NCI-H1417 (cell line): ENCODE measurements around the gene SPOP.
"Not testable (repeated sequence)": the region's sequence is repeated elsewhere in the genome, so short reads cannot be mapped to it uniquely, and the experiment has no call there.

Experiments
- DNase-seq, 3 experiments: peaks; one replicate each; lab custom pipeline; 2025; lab: John Stamatoyannopoulos, UW

SPOP gene

DNA sequence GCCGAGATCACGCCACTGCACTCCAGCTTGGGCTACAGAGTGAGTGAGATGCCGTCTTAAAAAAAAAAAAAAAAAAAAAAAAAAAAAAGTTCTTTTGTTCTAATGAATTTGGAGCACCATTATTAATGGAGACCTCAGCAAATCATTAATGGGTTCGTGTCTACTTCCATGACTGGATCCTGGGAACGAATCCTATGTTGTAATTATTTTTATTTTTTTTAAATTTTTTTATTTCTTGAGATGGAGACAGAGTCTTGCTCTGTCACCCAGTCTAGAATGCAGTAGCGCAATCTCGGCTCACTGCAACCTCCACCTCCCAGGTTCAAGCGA, 30.7 kb downstream of the SPOP start:
- DNase-seq: no peak

DNA sequence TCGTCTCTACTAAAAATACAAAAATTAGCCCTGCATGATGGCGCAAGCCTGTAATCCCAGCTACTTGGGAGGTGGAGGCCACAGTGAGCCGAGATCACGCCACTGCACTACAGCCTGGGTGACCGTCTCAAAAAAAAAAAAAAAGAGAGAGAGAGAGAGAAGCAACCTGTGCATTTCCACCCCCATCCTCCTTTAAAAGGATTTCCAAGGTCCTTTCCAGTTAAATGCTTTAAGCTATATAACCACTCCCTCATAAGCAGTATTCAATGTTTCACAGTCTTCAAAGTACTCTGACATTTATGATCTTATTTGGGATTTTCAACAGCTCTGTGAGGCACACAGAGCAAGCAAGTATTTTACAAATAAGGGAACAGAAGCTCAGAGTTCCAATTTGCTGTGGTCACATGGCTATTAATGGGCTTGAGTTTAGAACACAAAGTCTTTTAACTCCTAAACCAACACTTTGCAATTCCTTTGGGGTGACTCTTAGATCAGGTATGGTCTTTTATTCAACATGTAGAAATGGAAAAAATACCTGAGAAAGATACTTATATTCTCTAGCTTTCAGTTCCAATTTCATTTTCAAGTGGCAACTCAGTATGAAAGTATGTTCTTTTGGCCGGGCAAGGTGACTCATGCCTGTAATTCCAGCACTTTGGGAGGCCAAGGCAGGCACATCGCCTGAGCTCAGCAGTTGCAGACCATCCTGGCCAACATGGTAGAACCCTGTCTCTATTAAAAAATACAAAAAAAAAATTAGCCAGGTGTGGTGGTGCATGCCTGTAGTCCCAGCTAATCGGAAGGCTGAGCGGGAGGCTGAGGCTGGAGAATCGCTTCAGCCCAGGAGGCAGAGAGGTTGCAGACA, 31.3 kb downstream of the SPOP start:
- DNase-seq: no peak

DNA sequence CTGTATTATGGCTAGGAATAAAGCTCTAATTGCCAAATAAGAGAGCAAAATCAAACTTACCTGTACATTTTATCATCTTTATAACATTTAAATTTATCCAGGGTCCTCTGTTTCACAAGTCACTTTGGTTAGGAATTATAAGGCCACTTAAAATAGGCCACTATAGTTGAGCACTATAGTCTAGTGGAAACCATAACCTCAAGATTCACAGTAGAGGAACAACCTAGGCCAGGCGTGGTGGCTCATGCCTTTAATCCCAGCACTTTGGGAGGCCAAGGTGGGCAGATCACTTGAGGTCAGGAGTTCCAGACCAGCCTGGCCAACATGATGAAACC, 31.9 kb downstream of the SPOP start:
- not testable (repeated sequence) for DNase-seq

DNA sequence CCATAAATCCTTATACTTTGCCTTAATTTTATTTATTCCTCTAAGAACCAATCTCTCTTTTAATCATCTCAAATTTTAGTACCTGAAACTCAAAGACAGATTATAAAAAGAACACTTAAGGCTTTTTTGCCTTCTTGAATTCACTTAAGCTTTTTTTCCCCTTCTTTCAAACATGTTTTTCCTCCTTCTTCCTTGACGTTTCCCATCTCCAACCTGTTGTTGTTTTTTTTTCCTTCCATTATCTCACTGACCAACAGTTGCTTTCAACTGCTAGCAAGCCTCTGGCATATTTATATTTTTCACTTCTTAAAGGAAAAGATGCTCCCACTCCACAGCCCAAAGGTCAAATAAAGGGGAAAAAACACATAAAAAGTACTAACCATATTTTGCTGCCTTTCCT, 32.2 kb downstream of the SPOP start:
- no peak for DNase-seq

DNA sequence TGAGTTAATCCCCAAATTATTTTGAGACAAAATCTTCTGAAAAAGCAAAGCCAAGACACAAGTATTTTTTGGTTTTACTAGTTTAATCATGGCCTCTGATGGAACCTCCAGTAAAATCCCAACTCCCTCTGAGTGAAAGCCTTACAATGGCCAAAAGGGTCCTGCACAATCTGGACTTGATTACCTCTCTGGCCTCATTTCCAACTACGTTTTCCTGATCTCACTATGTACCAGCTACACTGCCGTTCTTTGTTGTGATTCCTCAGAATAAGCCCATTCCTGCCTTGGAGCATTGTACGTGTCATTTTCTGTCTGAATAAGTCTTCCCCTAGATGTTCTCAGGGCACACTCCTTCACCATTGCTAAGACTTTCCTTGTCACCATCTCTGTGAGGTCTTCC, 37.3 kb downstream of the SPOP start:
- no peak for DNase-seq

DNA sequence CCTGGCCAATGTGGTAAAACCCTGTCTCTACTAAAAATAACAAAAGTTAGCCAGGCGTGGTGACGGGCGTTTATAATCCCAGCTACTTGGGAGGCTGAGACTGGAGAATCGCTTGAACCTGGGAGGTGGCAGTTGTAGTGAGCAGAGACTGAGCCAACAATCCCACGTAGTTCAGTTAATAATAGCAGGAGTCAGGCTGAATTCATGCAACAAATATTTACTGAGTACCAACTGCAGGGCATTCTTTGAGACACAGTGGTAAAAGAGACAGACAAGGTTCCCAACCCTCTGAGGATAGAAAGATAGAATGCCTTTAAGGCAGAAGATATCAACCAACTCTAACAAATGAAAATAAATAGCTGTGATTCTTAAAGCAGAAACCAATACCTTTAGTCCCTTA, 39.1 kb downstream of the SPOP start:
- no peak for DNase-seq

DNA sequence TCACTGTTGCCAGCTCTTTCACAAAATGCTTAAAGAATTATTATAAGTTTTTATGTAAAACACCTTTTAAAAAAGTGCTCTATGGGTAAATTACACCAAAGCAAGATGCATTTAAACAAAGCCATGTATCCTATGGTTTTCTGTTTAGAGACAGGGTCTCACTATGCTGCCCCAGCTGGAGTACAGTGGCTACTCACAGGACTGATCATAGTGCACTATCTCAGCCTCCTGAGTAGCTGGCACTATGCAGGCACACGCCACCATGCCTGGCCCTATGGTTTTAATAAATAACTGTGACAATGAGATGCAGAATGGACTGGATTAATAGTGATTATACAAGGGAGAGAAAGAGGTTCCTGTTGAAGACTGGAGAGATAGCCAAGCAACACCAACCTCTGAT, 40.2 kb downstream of the SPOP start:
- DNase-seq: no peak

DNA sequence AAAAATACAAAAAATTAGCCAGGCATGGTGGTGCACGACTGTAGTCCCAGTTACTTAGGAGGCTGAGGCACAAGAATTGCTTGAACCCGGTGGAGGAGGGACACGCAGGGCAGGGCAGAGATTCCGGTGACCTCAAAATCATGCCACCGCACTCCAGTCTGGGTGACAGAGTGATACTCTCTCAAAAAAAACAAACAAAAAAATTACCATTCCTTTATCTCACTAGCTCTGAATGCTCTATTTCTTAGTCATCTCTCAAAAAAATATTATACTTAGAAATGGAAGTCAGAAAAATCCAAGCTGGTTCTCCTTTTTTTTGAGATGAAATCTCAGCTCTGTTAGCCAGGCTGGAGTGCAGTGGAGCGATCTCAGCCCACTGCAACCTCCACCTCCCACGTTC, 40.8 kb downstream of the SPOP start:
- no peak for DNase-seq

DNA sequence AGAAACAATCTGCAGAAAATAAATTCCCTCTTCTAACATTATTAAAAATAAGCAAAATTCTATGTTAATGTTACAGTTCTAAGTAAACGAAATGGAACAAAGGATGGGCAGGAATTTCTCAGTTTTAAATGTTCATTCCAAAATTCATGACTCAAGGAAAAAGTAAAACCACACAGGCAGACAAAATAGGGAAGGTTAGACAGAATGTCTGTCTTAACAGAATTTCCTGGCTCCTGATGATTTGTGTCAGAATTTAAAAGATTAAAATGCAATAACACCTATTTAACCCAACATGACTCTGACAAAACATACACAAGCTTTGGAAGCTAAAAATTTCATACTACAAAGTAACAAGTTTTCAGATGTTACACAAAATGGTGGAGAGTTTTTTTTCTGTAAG, 42.8 kb downstream of the SPOP start:
- no peak for DNase-seq

DNA sequence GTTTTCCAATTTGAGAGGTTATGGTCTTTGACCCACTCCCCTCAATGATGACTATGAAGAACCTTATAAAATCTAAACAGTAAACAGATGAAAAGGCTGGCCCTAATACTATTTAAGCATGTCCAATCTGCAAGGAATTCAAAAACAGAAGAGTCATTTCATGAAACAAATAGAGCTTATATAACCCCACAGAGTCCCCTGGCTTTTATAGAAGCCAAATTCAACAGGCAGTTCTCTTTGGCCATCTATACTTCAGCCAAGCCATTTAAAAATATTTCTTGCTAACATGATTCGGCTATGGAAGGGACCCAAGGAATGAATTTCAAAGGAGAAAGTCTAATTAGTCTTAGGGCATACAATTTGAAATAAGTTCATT, 43.4 kb downstream of the SPOP start:
- no peak for DNase-seq

DNA sequence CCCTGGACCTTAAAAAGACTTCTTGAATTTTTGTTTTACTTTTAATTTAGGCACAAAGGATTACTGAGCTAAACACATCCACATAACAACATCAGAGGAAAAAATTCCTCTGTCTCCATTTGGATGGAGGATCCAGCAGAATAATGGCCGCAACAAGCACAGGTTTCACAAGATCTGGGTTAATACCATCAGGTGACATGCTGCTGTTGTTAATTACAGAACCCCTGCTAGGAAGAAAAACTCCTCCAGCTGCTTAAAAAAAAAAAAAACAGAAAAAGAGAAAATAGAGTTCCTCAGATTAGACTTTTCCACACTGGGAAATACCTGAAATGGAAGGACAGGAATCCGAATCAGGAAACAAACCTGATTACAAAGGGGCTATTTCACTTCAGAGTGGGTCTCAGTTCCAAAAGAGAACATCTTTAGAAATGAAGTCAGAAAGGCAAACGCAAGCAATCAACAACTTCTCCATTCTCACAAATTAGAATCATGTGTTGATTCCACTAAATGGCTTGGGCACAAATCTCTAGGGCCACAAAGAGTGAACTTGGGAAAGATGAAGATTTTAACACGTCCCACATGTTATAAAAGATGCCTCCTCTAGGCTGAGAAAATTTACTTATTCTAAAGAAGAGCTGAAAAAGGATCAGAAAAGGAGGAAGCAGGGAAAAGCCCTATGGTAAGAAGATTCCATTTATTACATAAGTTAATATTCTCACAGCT, 44.0 kb downstream of the SPOP start:
- peak in 1 of 3 experiments; percentile 13 for DNase-seq

DNA sequence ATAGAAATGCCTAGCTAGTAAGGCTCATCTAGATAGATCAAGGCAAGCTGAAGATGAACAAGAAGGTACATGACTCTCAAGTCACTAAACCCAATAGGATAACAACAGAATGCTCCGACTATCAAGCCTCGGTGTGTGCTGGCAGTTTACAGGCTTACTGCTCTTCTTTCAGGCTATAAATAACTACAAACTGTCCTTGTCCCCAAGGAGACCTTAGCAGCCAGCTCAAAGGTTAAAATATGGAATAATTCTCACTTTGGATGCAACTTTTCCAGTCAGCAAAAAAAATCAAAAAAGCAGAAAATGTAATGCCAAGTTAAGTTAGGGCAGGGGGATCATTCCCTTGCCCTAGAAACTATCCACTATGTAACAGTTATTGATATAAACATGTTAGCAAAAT, 44.6 kb downstream of the SPOP start:
- no peak for DNase-seq

DNA sequence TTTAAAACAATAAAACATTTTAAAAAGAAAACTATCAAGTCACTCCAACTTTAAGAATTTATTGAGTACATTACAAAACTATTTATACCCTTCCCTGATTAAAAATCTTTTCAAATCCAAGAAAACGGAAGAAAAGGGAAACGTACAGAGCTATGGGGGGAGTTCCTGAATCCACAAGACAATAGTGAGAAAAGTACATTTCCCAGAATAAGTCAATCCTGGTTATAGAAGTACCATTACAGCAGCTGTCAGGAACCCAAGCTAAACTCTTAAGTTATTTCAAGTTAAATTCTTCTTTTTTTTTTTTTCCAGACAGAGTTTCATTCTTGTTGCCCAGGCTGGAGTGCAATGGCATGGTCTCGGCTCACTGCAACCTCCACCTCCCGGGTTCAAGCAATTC, 45.7 kb downstream of the SPOP start:
- no peak for DNase-seq

DNA sequence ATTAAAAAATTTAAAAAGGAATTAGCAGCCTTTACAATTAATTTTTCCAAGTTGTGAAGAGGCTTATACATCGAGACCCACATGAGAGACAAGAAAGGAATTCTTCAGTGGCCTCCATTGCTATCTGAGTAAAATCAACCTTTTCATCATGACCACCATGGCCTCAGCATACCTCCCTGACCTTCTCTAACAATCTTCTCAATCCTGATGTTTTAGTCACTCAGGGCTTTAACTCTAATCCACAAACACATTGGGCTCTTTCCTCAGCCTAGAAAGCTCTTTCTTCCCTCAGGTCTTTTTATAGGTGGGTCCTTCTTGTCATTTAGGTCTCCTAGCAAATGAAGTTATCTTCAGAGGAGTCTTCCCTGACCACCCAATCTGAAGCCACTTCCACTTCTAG, 46.4 kb downstream of the SPOP start:
- no peak for DNase-seq

DNA sequence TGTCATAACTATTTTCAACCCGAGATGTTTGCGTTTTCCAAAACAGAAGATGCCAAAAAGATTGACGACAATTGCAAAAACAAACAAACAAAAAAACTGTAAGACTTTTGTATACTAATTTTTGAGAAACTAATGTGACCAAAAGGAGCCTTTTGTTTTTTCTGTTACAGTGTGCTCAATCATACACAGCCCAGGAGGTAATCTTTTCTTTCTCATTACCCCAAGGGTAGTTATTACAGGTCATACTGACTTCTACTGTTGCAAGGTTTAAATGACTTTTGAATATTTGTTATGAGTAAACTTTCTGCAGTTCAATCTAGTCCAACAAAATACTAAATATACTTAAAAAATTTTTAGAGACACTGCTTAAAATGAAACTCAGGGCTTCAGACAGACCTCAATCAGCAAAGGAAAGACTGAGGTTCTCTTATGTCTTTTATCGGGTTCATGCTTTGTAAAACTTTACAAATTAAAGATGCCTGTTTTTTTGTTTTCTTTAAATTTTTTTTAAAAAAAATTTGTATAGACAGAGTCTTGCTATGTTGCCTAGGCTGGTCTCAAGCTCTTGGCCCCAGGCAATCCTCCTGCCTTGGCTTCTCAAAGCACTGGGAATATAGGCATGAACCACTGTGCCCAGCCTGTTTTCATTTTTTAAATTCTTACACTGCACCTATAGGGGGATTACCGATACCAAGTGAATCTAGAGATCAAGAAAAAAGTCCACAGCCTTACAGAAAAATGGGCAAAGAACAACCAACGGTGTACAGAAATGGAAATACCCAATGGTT, 47.6 kb downstream of the SPOP start:
- no peak for DNase-seq

DNA sequence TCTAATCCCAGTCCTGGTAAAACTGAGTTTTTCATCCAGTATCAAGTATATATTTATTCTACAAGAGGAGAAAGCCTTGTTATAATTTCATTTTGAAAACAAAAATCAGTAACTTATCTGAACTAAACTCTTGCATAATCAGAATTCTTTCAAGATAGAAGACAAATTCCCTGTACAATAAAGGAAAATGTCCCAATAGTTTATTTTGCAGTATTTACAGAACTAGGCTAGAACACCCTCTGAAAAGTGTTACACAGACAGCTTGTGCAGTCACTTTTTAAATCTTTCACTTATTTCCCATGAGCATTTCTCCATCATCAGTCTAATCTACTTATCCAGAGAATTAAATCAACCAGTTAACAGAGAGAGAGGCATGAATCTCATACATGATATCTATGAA, 48.5 kb downstream of the SPOP start:
- DNase-seq: no peak

DNA sequence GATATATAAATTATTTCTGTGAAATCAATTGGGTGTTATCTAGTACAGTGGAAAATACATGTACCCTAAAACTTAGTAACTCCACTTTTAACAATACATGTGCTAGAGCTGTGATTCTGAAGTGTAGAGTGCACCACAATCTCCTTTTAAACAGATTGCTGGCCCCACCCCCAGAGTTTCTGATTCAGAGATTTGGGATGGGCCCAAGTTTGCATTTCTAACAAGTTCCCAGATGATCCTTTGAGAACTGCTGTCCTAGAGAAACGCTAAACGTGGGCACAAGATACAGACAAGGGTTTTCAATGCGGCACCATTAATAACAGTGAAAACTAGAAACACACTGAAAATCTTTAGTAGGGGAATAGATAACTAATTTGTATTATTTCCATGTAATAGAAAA, 53.0 kb downstream of the SPOP start:
- DNase-seq: no peak

DNA sequence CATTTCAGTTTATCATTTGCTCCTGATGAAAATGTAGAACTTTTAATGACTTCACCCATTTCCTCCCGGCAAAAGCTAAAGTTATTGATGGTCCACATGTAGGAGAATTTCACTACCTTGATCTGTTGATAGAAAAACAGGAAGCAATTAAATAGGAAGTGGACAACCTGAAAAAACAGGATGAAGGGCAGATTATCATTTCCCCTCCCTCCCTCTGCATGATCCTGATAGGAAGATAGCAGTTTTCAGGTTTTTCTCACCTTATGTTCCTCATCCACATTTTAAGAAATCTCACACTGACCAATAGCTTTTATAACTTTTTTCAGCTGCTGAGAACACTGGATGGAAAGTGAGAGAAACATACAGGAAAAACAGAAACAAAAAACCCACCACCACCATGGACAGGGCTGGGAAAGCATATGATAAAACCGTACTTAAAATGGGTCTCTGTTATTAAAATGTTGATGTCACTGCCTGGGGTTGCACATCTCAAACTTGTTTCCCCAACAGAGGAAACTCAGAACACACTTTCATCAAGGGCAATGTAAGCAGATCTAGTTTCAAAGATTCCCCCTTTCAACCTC, 55.9 kb downstream of the SPOP start:
- no peak for DNase-seq

DNA sequence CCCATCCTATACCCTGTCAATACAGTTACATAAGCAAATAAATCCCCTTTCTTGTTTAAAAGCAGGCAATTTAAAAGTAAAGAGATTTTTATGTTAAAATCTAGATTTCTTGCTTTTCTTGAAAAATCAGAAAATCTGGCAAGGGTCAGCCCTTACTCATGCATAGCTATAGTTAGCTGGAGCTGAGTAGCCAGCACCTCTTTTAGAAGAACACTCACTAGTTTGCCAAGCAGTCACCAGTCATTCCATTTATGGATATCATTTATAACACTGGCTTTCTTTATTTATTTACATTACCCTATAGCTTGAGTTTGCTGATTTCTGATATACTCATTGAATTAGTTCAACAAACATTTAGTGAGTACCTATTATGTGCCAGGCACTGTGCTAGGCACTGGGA, 56.5 kb downstream of the SPOP start:
- DNase-seq: no peak

DNA sequence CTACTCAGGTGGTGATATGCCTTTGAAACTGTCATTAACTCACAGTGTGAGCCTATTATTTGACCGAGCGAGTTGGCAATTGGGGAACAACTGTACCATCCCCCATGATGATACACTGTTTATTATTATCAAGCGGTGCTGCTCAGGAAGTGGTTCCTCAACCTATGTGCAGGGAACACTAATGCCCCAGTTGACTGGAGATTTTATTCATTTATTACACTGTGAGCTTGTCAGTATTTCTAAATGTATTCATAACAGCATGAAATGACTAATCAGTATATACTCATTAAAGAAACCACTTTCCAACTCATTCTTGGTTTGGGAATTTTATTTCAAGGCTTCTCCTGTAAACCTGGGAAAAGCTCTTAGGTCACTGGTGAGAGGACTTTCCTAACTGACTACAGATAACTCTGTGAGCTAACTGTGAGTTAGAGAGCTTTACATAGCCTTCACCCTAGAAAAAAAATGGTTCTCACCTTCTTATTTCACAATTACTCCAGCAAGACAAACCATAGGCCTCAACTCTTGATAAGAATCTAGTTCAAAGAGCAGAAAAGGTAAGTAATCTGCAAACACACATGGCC, 59.8 kb downstream of the SPOP start:
- DNase-seq: peak in 2 of 3 experiments; percentile 28 to 66

DNA sequence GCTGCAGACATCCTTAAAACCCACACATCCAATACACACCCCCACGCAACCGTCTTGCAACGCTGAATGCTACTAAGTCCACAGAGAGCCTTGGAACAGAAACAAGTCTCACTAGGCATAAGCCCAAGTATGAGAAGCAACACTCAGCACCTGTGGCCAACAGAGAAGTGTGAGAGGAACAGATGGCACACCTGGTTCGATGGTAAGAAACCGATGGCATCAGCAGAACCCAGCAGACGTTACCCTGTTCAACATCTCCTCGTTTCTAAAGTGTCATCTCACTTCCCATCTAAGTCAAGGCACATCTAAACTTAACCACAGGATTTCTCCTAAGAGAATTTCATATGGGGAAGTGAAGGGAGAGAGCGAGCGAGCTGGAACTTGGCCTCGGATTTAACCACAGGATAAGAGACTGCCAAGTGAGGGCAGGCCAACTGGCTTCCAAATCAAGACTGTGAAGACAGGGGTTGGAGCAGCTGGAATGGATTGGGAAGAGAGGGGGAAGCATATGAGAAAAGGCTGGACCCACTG, 61.2 kb downstream of the SPOP start:
- no peak for DNase-seq

DNA sequence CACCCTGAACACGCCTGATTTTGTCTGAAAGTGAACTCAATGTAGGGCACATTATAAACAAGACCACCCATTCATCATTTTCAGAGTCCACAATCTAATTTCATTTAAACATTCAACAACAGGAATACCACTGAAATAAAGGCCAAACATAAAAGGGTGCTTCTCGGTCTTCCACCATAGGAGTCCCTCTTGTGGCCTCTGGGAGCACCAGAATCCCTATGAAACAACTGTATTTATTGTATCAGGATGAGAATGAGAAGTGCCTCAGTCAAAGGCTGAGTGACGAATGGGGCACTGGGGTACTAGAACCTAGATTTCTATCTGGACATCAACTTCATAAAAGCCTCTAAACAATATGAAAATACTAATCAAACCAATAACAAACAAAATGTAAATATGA, 61.8 kb downstream of the SPOP start:
- no peak for DNase-seq
